Astrocyte (in vitro differentiated cells and primary cell): ENCODE measurements around the gene MCF2L.

Source experiments
- CTCF ChIP-seq: IDR thresholded peaks from 2 replicates; pipeline ENCODE4 v1.5.1; 2011; ENCODE audit warnings: low read depth, mild to moderate bottlenecking, inconsistent platforms, low read length, moderate library complexity; ENCODE audit not compliant: insufficient read depth
- EZH2 ChIP-seq: IDR thresholded peaks from 2 replicates; pipeline ENCODE4 v1.6.1; 2012; ENCODE audit warnings: mild to moderate bottlenecking, low read length, inconsistent platforms; ENCODE audit not compliant: insufficient read depth

- TF ChIP-seq CTCF (no peak), EZH2 (no peak)
Measured at GRCh38 chr13:113137691-113138298, 168.8 kb downstream of the MCF2L start.
